ENCODE data around the gene SCAMP1. TPM values are rescaled to one million over a fixed set of nuclear protein-coding genes. Genes with fewer than 3 reads are reported as not detected.
A peak's percentile ranks its signal among the peaks of the same experiment; 100 is the strongest.

The SCAMP1 gene
- total RNA-seq, result 24.9 TPM

GRCh38 chr5:78359831-78360673 is at the start of gene SCAMP1:
Gene SCAMP1, plus strand, starts transcription at chr5:78360617. Its CDS starts 55 bp downstream, at chr5:78360672.
- Histone ChIP-seq H3K4me3 (ENCODE audit: low read length) (peak within 1 kb of the TSS; percentile 93), H3K27me3 (ENCODE audit: insufficient read depth, low read length) (no peaks in the 10 kb centered on the region), H3K4me1 (ENCODE audit: insufficient read depth, low read length) (peaks cover 26% of the 10 kb centered on the region), H3K9me3 (ENCODE audit: low read depth, low read length) (no peaks in the 10 kb centered on the region)

GRCh38 chr5:78317515-78317914 is 42.9 kb upstream of the SCAMP1 start:
- no peaks in the 10 kb centered on the region for H3K9me3 ChIP-seq (ENCODE audit: low read depth, low read length)
- no peaks in the 10 kb centered on the region for H3K4me1 ChIP-seq (ENCODE audit: insufficient read depth, low read length)
- H3K4me3 ChIP-seq (ENCODE audit: low read length), result no peak overlapping the region
- H3K27me3 ChIP-seq (ENCODE audit: insufficient read depth, low read length), result no peaks in the 10 kb centered on the region

- Histone ChIP-seq H3K9me3 (ENCODE audit: low read depth, low read length) (no peaks in the 10 kb centered on the region), H3K4me1 (ENCODE audit: insufficient read depth, low read length) (no peaks in the 10 kb centered on the region), H3K27me3 (ENCODE audit: insufficient read depth, low read length) (no peaks in the 10 kb centered on the region), H3K4me3 (ENCODE audit: low read length) (no peak overlapping the region)
Observed at GRCh38 chr5:78318337-78318736, 42.1 kb upstream of the SCAMP1 start.

- no peaks in the 10 kb centered on the region for H3K9me3 ChIP-seq (ENCODE audit: low read depth, low read length)
- H3K4me3 ChIP-seq (ENCODE audit: low read length), result no peak overlapping the region
- no peaks in the 10 kb centered on the region for H3K4me1 ChIP-seq (ENCODE audit: insufficient read depth, low read length)
- H3K27me3 ChIP-seq (ENCODE audit: insufficient read depth, low read length), result no peaks in the 10 kb centered on the region
Observed at GRCh38 chr5:78320401-78320800, 40.0 kb upstream of the SCAMP1 start.

- H3K4me1 ChIP-seq (ENCODE audit: insufficient read depth, low read length), result no peaks in the 10 kb centered on the region
- no peaks in the 10 kb centered on the region for H3K9me3 ChIP-seq (ENCODE audit: low read depth, low read length)
- H3K27me3 ChIP-seq (ENCODE audit: insufficient read depth, low read length), result no peaks in the 10 kb centered on the region
- no peak overlapping the region for H3K4me3 ChIP-seq (ENCODE audit: low read length)
Observed at GRCh38 chr5:78323241-78323640, 37.2 kb upstream of the SCAMP1 start.

- no peak overlapping the region for H3K4me3 ChIP-seq (ENCODE audit: low read length)
- H3K27me3 ChIP-seq (ENCODE audit: insufficient read depth, low read length), result no peaks in the 10 kb centered on the region
- no peaks in the 10 kb centered on the region for H3K9me3 ChIP-seq (ENCODE audit: low read depth, low read length)
- no peaks in the 10 kb centered on the region for H3K4me1 ChIP-seq (ENCODE audit: insufficient read depth, low read length)
Observed at GRCh38 chr5:78326930-78327329, 33.5 kb upstream of the SCAMP1 start.

- Histone ChIP-seq H3K4me1 (ENCODE audit: insufficient read depth, low read length) (no peaks in the 10 kb centered on the region), H3K4me3 (ENCODE audit: low read length) (no peak overlapping the region), H3K9me3 (ENCODE audit: low read depth, low read length) (no peaks in the 10 kb centered on the region), H3K27me3 (ENCODE audit: insufficient read depth, low read length) (no peaks in the 10 kb centered on the region)
Observed at GRCh38 chr5:78327761-78328510, 32.5 kb upstream of the SCAMP1 start.

GRCh38 chr5:78328585-78329173 is 31.7 kb upstream of the SCAMP1 start:
- Histone ChIP-seq H3K4me1 (ENCODE audit: insufficient read depth, low read length) (no peaks in the 10 kb centered on the region), H3K9me3 (ENCODE audit: low read depth, low read length) (no peaks in the 10 kb centered on the region), H3K4me3 (ENCODE audit: low read length) (no peak overlapping the region), H3K27me3 (ENCODE audit: insufficient read depth, low read length) (no peaks in the 10 kb centered on the region)

GRCh38 chr5:78331523-78332080 is 28.8 kb upstream of the SCAMP1 start:
- Histone ChIP-seq H3K4me3 (ENCODE audit: low read length) (no peak overlapping the region), H3K27me3 (ENCODE audit: insufficient read depth, low read length) (no peaks in the 10 kb centered on the region), H3K4me1 (ENCODE audit: insufficient read depth, low read length) (no peaks in the 10 kb centered on the region), H3K9me3 (ENCODE audit: low read depth, low read length) (no peaks in the 10 kb centered on the region)

GRCh38 chr5:78334811-78335210 is 25.6 kb upstream of the SCAMP1 start:
- H3K4me3 ChIP-seq (ENCODE audit: low read length), result no peak overlapping the region

GRCh38 chr5:78335976-78336375 is 24.4 kb upstream of the SCAMP1 start:
- no peak overlapping the region for H3K4me3 ChIP-seq (ENCODE audit: low read length)
- H3K27me3 ChIP-seq (ENCODE audit: insufficient read depth, low read length), result no peaks in the 10 kb centered on the region
- H3K9me3 ChIP-seq (ENCODE audit: low read depth, low read length), result no peaks in the 10 kb centered on the region
- peaks cover 4% of the 10 kb centered on the region for H3K4me1 ChIP-seq (ENCODE audit: insufficient read depth, low read length)

More at GRCh38 chr5:78334811-78335210, 25.6 kb upstream of the SCAMP1 start:
- no peaks in the 10 kb centered on the region for H3K27me3 ChIP-seq (ENCODE audit: insufficient read depth, low read length)
- H3K9me3 ChIP-seq (ENCODE audit: low read depth, low read length), result no peaks in the 10 kb centered on the region
- no peaks in the 10 kb centered on the region for H3K4me1 ChIP-seq (ENCODE audit: insufficient read depth, low read length)

- Histone ChIP-seq H3K4me1 (ENCODE audit: insufficient read depth, low read length) (peaks cover 4% of the 10 kb centered on the region), H3K27me3 (ENCODE audit: insufficient read depth, low read length) (no peaks in the 10 kb centered on the region), H3K9me3 (ENCODE audit: low read depth, low read length) (no peaks in the 10 kb centered on the region), H3K4me3 (ENCODE audit: low read length) (no peak overlapping the region)
Observed at GRCh38 chr5:78336698-78337097, 23.7 kb upstream of the SCAMP1 start.

- H3K9me3 ChIP-seq (ENCODE audit: low read depth, low read length), result no peaks in the 10 kb centered on the region
- no peaks in the 10 kb centered on the region for H3K27me3 ChIP-seq (ENCODE audit: insufficient read depth, low read length)
- H3K4me3 ChIP-seq (ENCODE audit: low read length), result no peak overlapping the region
- peaks cover 4% of the 10 kb centered on the region for H3K4me1 ChIP-seq (ENCODE audit: insufficient read depth, low read length)
Observed at GRCh38 chr5:78339617-78340436, 20.6 kb upstream of the SCAMP1 start.

- no peaks in the 10 kb centered on the region for H3K27me3 ChIP-seq (ENCODE audit: insufficient read depth, low read length)
- peaks cover 4% of the 10 kb centered on the region for H3K4me1 ChIP-seq (ENCODE audit: insufficient read depth, low read length)
- no peak overlapping the region for H3K4me3 ChIP-seq (ENCODE audit: low read length)
- no peaks in the 10 kb centered on the region for H3K9me3 ChIP-seq (ENCODE audit: low read depth, low read length)
Observed at GRCh38 chr5:78341440-78341839, 19.0 kb upstream of the SCAMP1 start.
